ENCODE data around the gene ANXA4. TPM values are rescaled to one million over a fixed set of nuclear protein-coding genes. Genes with fewer than 3 reads are reported as not detected.

The ANXA4 gene
- total and polyA plus RNA-seq, 2 of the 13 experiments (the other 11 are each of a cell fraction or from before 2014, with no cell fraction given) = 155 to 168 TPM

- peak; percentile 98 for TF ChIP-seq RERE (CRISPR knock-in tag; IDR thresholded peaks at IDR 0.05; ENCODE audit: low read depth)
- no peak for TF ChIP-seq ZNF543 (CRISPR knock-in tag; IDR thresholded peaks at IDR 0.05)
- TF ChIP-seq ZNF800 (CRISPR knock-in tag; IDR thresholded peaks at IDR 0.05) = peak; percentile 66; the same call in 1 of the 2 replicates
- no peak for TF ChIP-seq ZC3H4 (CRISPR knock-in tag; IDR thresholded peaks at IDR 0.05; ENCODE audit: borderline replicate concordance)
- TF ChIP-seq SPEN (CRISPR knock-in tag; IDR thresholded peaks at IDR 0.05; ENCODE audit: low read depth) = peak; percentile 70; the same call in 1 of the 2 replicates
- TF ChIP-seq JUNB (CRISPR knock-in tag; IDR thresholded peaks at IDR 0.05; ENCODE audit: borderline replicate concordance) = peak; percentile 46; the same call in 1 of the 2 replicates
- TF ChIP-seq MLXIP (CRISPR knock-in tag; IDR thresholded peaks at IDR 0.05; ENCODE audit: borderline replicate concordance) = no peak
- peak; percentile 84 for TF ChIP-seq RFXANK (CRISPR knock-in tag; IDR thresholded peaks at IDR 0.05)
- no peak for TF ChIP-seq ZNF30 (CRISPR knock-in tag; IDR thresholded peaks at IDR 0.05)
- 0 out of 2 replicates have a peak, but pooled peaks have one; percentile 38 for TF ChIP-seq ZNF639 (CRISPR knock-in tag; conservative IDR thresholded peaks at IDR 0.05)
- TF ChIP-seq MAF1 (CRISPR knock-in tag; IDR thresholded peaks at IDR 0.05; ENCODE audit: borderline replicate concordance) = peak; percentile 46; the same call in 1 of the 2 replicates
- TF ChIP-seq ARNT2 (CRISPR knock-in tag; IDR thresholded peaks at IDR 0.05; ENCODE audit: low read depth) = peak; percentile 51; the same call in 1 of the 2 replicates
- no peak for TF ChIP-seq ZNF737 (CRISPR knock-in tag; IDR thresholded peaks at IDR 0.05; ENCODE audit: borderline replicate concordance)
- no peak for TF ChIP-seq TEF (CRISPR knock-in tag; IDR thresholded peaks at IDR 0.05)
- TF ChIP-seq PHF21A (CRISPR knock-in tag; IDR thresholded peaks at IDR 0.05) = peak; percentile 98
Observed at GRCh38 chr2:69781321-69782248, 39.7 kb downstream of the ANXA4 start (continued).

Measured in HepG2 (cell line).